Measurements from ENCODE around the gene CD276. TPM values are rescaled to one million over a fixed set of nuclear protein-coding genes. Genes with fewer than 3 reads are reported as not detected.
"Not testable (repeated sequence)": the region's sequence is repeated elsewhere in the genome, so short reads cannot be mapped to it uniquely, and the experiment has no call there.

The CD276 gene
- total and polyA plus RNA-seq, 7 donors = 7.3 to 15.0 (median 8.9) TPM

DNA sequence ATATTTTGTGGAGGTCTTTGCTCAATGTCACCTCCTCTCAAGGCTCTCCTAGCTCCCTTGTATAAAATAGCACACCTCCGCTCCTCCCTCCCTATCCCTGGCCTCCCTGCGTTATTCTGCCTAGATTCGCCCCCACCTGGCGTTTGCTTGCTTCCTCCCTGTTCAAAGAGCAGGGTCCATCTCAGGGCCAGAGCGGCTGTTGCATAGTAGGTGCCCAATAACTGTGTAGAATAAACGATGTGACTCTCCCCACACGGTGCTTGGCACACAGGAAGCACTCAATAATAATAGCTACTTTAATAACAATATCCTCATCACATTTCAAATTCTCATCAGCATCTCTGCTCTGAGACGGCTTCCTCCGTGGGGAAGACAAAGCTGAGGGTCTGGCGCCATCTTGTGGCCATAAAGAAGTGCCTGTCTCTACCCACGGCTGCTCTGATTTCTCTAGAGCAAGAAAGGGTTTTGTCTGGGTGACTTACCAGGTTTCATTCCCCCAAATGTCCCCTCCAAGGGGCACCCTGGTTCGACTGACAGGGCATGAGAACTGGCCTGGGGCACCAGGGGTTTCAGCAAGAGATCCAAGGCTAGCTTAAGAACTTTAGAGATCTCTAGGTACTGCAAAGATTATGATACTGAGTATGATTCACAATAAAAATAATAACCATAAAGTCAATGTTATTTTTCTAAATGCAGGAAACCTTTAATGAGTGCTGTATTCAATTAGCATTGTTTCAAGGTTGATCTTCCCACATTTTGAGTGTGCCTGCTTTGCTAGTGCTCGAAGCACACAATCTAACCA lies 16.1 kb downstream of the CD276 start:
- peak in 3 of 4 donors; percentile 50 to 79 (median 53) for ATAC-seq
- intact Hi-C loops (cut with DNase I) = loop anchor here (1.0 to 5.0 kb wide), 5 partner anchors 23 to 139 kb away; no protein-coding TSS in a partner anchor
- H3K4me3 ChIP-seq = no peak overlapping the region
- no peak overlapping the region for H3K27ac ChIP-seq
- no peaks in the 10 kb centered on the region for H3K27me3 ChIP-seq (ENCODE audit: insufficient read depth in 3 of 3, low read length in 2 of 3)
- H3K9me3 ChIP-seq = no peaks in the 10 kb centered on the region
- peak; percentile 71 to 87 for DNase-seq
- 38% methylated on average over 13 of the region's 13 CpGs for WGBS, 3 donors
- TF ChIP-seq, protein P1, sequence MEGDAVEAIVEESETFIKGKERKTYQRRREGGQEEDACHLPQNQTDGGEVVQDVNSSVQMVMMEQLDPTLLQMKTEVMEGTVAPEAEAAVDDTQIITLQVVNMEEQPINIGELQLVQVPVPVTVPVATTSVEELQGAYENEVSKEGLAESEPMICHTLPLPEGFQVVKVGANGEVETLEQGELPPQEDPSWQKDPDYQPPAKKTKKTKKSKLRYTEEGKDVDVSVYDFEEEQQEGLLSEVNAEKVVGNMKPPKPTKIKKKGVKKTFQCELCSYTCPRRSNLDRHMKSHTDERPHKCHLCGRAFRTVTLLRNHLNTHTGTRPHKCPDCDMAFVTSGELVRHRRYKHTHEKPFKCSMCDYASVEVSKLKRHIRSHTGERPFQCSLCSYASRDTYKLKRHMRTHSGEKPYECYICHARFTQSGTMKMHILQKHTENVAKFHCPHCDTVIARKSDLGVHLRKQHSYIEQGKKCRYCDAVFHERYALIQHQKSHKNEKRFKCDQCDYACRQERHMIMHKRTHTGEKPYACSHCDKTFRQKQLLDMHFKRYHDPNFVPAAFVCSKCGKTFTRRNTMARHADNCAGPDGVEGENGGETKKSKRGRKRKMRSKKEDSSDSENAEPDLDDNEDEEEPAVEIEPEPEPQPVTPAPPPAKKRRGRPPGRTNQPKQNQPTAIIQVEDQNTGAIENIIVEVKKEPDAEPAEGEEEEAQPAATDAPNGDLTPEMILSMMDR (IDR thresholded peaks at IDR 0.05) = peak; percentile 95
- H3K36me3 ChIP-seq (ENCODE audit: insufficient read depth in 1 of 2, low read depth in 1 of 2) = peaks cover 0 to 21% of the 10 kb centered on the region in 2 donors
- H3K4me1 ChIP-seq = peaks cover 29% of the 10 kb centered on the region

DNA sequence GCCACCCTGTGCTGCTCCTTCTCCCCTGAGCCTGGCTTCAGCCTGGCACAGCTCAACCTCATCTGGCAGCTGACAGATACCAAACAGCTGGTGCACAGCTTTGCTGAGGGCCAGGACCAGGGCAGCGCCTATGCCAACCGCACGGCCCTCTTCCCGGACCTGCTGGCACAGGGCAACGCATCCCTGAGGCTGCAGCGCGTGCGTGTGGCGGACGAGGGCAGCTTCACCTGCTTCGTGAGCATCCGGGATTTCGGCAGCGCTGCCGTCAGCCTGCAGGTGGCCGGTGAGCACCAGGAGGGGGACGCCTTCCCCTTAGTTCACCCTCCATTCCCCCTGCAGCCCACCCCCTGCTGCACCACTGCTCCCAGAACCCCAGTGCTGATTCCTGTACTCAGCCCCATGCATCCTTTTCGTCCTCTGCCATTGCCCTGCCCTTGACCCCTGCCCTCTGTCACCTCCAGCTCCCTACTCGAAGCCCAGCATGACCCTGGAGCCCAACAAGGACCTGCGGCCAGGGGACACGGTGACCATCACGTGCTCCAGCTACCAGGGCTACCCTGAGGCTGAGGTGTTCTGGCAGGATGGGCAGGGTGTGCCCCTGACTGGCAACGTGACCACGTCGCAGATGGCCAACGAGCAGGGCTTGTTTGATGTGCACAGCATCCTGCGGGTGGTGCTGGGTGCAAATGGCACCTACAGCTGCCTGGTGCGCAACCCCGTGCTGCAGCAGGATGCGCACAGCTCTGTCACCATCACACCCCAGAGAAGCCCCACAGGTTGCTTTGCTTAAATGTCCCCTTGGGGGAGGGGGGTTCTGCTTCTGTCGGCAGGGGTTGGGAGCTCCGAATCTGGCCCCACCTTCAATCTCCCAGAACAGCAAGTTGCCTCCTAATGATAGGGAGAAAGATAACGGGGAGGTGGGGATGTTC lies 18.4 kb downstream of the CD276 start:
- not testable (repeated sequence) for H3K4me3 ChIP-seq; H3K27ac ChIP-seq; H3K9me3 ChIP-seq; ATAC-seq; DNase-seq; H3K27me3 ChIP-seq (ENCODE audit: insufficient read depth in 3 of 3, low read length in 2 of 3); H3K4me1 ChIP-seq
- WGBS, 3 donors = 74 to 83% (median 76%) methylated on average over 21 to 33 of the region's 33 CpGs
- intact Hi-C loops (cut with DNase I) = loop anchor here in 1 of 2 donors (5.0 kb wide), 2 partner anchors 35 to 65 kb away; no protein-coding TSS in a partner anchor
- peaks cover 0 to 43% of the 10 kb centered on the region in 2 donors for H3K36me3 ChIP-seq (ENCODE audit: insufficient read depth in 1 of 2, low read depth in 1 of 2)

DNA sequence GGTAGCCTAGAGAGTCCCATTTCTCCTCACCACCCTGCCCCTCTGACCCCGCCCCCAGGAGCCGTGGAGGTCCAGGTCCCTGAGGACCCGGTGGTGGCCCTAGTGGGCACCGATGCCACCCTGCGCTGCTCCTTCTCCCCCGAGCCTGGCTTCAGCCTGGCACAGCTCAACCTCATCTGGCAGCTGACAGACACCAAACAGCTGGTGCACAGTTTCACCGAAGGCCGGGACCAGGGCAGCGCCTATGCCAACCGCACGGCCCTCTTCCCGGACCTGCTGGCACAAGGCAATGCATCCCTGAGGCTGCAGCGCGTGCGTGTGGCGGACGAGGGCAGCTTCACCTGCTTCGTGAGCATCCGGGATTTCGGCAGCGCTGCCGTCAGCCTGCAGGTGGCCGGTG lies 19.4 kb downstream of the CD276 start:
- H3K27ac ChIP-seq; ATAC-seq; H3K27me3 ChIP-seq (ENCODE audit: insufficient read depth in 3 of 3, low read length in 2 of 3); H3K4me1 ChIP-seq; H3K9me3 ChIP-seq; DNase-seq; H3K4me3 ChIP-seq: not testable (repeated sequence)
- H3K36me3 ChIP-seq (ENCODE audit: insufficient read depth in 1 of 2, low read depth in 1 of 2) = peaks cover 0 to 53% of the 10 kb centered on the region in 2 donors
- WGBS, 3 donors = 64 to 74% (median 69%) methylated on average over 15 to 23 of the region's 23 CpGs
- intact Hi-C loops (cut with DNase I) = loop anchor here in 1 of 2 donors (5.0 kb wide), 2 partner anchors 36 to 66 kb away; no protein-coding TSS in a partner anchor

DNA sequence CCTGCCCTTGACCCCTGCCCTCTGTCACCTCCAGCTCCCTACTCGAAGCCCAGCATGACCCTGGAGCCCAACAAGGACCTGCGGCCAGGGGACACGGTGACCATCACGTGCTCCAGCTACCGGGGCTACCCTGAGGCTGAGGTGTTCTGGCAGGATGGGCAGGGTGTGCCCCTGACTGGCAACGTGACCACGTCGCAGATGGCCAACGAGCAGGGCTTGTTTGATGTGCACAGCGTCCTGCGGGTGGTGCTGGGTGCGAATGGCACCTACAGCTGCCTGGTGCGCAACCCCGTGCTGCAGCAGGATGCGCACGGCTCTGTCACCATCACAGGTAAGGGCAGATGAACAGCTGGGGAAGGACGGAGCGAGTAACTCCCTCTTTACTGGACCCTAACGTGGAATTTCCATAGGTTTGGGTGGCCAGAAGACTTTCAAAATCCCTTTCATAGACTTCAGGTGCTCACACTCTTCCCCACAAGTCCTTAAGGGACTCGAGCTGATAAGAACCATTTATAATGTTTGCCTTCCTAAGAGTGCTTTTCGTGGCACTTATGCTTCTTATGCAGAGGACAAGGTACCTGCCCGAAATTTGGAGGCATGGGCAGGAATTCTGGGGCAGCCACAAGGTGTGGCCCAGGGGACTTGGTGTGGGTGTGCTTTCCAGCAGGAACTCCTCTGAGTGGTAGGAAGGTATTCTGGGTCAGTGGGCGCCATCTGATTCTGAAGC lies 20.1 kb downstream of the CD276 start:
- not testable (repeated sequence) for H3K27ac ChIP-seq; H3K27me3 ChIP-seq (ENCODE audit: insufficient read depth in 3 of 3, low read length in 2 of 3); H3K4me3 ChIP-seq; ATAC-seq; H3K9me3 ChIP-seq; DNase-seq; H3K4me1 ChIP-seq
- WGBS, 3 donors = 90 to 95% (median 91%) methylated on average over 16 to 23 of the region's 23 CpGs
- peaks cover 0 to 56% of the 10 kb centered on the region in 2 donors for H3K36me3 ChIP-seq (ENCODE audit: insufficient read depth in 1 of 2, low read depth in 1 of 2)
- intact Hi-C loops (cut with DNase I) = loop anchor here in 1 of 2 donors (5.0 kb wide), 2 partner anchors 37 to 67 kb away; no protein-coding TSS in a partner anchor

DNA sequence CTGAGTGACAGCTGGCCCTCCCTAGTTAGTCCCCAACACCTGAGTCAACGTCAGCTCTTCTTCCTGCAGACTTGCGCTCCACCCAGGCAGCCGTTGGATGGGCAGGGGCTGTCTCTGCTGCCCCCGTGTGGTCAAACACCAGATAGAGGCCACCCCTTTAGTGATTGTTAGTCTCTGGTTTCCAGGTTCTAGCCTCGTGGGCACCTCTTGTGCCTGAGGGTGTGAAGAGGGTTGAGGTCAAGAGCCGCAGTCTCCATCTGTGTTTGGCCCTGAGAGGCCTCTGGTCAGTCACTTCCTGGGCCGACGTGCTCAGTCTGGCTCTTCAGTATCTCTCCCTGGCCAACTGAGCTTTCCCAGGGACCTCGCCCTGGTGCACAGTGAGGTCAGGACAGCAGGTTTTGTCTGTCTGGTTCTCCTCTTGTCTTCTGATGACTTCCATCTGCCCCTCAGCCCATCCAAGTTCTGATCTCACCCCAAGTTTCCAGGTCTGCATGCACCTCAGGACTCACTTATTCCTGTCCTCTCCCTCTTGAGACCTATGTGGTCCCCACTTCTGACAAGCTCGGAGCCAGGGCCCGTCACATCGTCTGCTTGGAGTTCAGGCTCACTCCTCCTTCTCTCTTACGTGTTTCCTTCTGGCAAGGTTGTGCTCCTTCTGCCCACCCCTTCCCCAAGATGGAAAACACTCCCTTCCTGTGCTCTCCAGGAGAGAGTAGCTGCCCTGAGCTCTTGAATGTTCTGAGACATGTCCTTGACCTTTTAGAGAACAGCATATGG lies 20.9 kb downstream of the CD276 start:
- intact Hi-C loops (cut with DNase I) = loop anchor here (5.0 kb wide), 2 partner anchors 38 to 68 kb away; no protein-coding TSS in a partner anchor
- H3K4me1 ChIP-seq = no peaks in the 10 kb centered on the region
- no peak overlapping the region for H3K4me3 ChIP-seq
- WGBS, 3 donors = 58 to 60% (median 58%) methylated on average over 13 of the region's 13 CpGs
- no peak overlapping the region for H3K27ac ChIP-seq
- no peaks in the 10 kb centered on the region for H3K9me3 ChIP-seq
- peaks cover 0 to 61% of the 10 kb centered on the region in 2 donors for H3K36me3 ChIP-seq (ENCODE audit: insufficient read depth in 1 of 2, low read depth in 1 of 2)
- DNase-seq (peak; percentile 62 to 73), ATAC-seq (peak; percentile 67 to 82 (median 75))
- no peaks in the 10 kb centered on the region for H3K27me3 ChIP-seq (ENCODE audit: insufficient read depth in 3 of 3, low read length in 2 of 3)
- TF ChIP-seq, protein P1 (IDR thresholded peaks at IDR 0.05) = peak; percentile 74

Data from psoas muscle (tissue), 8 donors.